Trophoblast cell (in vitro differentiated cells and primary cell): ENCODE measurements around the gene MEF2C.
A peak's percentile ranks its signal among the peaks of the same experiment; 100 is the strongest.

Source experiments
- DNase-seq, 2 donors: peaks; one replicate each; pipeline ENCODE4 v3.0.0-alpha.2; 2016
- H2AFZ ChIP-seq: 2 replicates; pipeline ENCODE4 v1.6.1; 2013; ENCODE audit warnings: low read length, moderate library complexity, mild to moderate bottlenecking; ENCODE audit not compliant: insufficient read depth, poor library complexity
- H2AK5ac ChIP-seq: 2 replicates; pipeline ENCODE4 v1.6.1; 2013; ENCODE audit warnings: mild to moderate bottlenecking, low read length
- H2BK120ac ChIP-seq: 2 replicates; pipeline ENCODE4 v1.6.1; 2013; ENCODE audit warnings: low read length, mild to moderate bottlenecking, moderate library complexity; ENCODE audit not compliant: insufficient read depth, poor library complexity
- H2BK12ac ChIP-seq: 2 replicates; pipeline ENCODE4 v1.6.1; 2013; ENCODE audit warnings: mild to moderate bottlenecking, low read length, moderate library complexity
- H2BK5ac ChIP-seq: 2 replicates; pipeline ENCODE4 v1.6.1; 2013; ENCODE audit warnings: low read length, low read depth, moderate library complexity, mild to moderate bottlenecking; ENCODE audit not compliant: poor library complexity
- H3K14ac ChIP-seq: 2 replicates; pipeline ENCODE4 v1.6.1; 2013; ENCODE audit warnings: mild to moderate bottlenecking, low read length
- H3K18ac ChIP-seq: 2 replicates; pipeline ENCODE4 v1.6.1; 2013; ENCODE audit warnings: mild to moderate bottlenecking, low read length
- H3K23ac ChIP-seq: 2 replicates; pipeline ENCODE4 v1.6.1; 2013; ENCODE audit warnings: low read length
- H3K27ac ChIP-seq: 2 replicates; pipeline ENCODE4 v1.5.1; 2013; ENCODE audit warnings: low read depth, mild to moderate bottlenecking, inconsistent platforms, low read length, moderate library complexity
- H3K27me3 ChIP-seq: 2 replicates; pipeline ENCODE4 v1.6.1; 2013; ENCODE audit warnings: inconsistent platforms, mild to moderate bottlenecking, low read length, moderate library complexity; ENCODE audit not compliant: insufficient read depth
- H3K36me3 ChIP-seq, 2 experiments: 1 replicate in 1 of 2; 2 replicates in 1 of 2; pipeline ENCODE4 v1.6.1; 2013; ENCODE audit warnings: low read length in 2 of 2, mild to moderate bottlenecking in 2 of 2, moderate library complexity in 1 of 2; ENCODE audit not compliant: insufficient read depth in 2 of 2, control insufficient read depth in 1 of 2
- H3K4ac ChIP-seq: 2 replicates; pipeline ENCODE4 v1.6.1; 2013; ENCODE audit warnings: low read depth, mild to moderate bottlenecking, low read length, moderate library complexity
- H3K4me1 ChIP-seq, 2 experiments: 1 replicate in 1 of 2; 2 replicates in 1 of 2; pipeline ENCODE4 v1.6.1; 2013; ENCODE audit warnings: low read length in 2 of 2, mild to moderate bottlenecking in 2 of 2, moderate library complexity in 1 of 2; ENCODE audit not compliant: insufficient read depth in 2 of 2, control insufficient read depth in 1 of 2
- H3K4me2 ChIP-seq: 2 replicates; pipeline ENCODE4 v1.6.1; 2013; ENCODE audit warnings: inconsistent platforms, mild to moderate bottlenecking, low read length, moderate library complexity
- H3K4me3 ChIP-seq: 2 replicates; pipeline ENCODE4 v1.5.1; 2013; ENCODE audit warnings: mild to moderate bottlenecking, low read depth, low read length, inconsistent platforms
- H3K79me1 ChIP-seq: one replicate; pipeline ENCODE4 v1.6.1; 2013; ENCODE audit warnings: low read length
- H3K79me2 ChIP-seq: 2 replicates; pipeline ENCODE4 v1.6.1; 2013; ENCODE audit warnings: low read length, mild to moderate bottlenecking; ENCODE audit not compliant: control insufficient read depth, insufficient read depth, poor library complexity
- H3K9ac ChIP-seq: 2 replicates; pipeline ENCODE4 v1.6.1; 2013; ENCODE audit warnings: mild to moderate bottlenecking, low read length
- H3K9me3 ChIP-seq: 2 replicates; pipeline ENCODE4 v1.6.1; 2013; ENCODE audit warnings: low read depth, mild to moderate bottlenecking, control low read depth, inconsistent platforms, low read length; ENCODE audit not compliant: insufficient read depth
- H4K12ac ChIP-seq: 2 replicates; pipeline ENCODE4 v1.6.1; 2013; ENCODE audit warnings: low read depth, mild to moderate bottlenecking, low read length, moderate library complexity
- H4K8ac ChIP-seq: 2 replicates; pipeline ENCODE4 v1.6.1; 2013; ENCODE audit warnings: low read depth, mild to moderate bottlenecking, low read length, moderate library complexity
- H4K91ac ChIP-seq: one replicate; pipeline ENCODE4 v1.6.1; 2013; ENCODE audit warnings: low read depth, mild to moderate bottlenecking, low read length, moderate library complexity
- WGBS: extraction: QIAGEN DNeasy Blood & Tissue Kit; methylation state at CpG from one replicate; pipeline ENCODE4 v1.1.7; 2013; ENCODE audit warnings: missing lambda C conversion rate; ENCODE audit not compliant: insufficient read length, insufficient coverage; ENCODE audit errors: extremely low coverage; 5-methylcytosine and 5-hydroxymethylcytosine counted together

MEF2C gene

DNA sequence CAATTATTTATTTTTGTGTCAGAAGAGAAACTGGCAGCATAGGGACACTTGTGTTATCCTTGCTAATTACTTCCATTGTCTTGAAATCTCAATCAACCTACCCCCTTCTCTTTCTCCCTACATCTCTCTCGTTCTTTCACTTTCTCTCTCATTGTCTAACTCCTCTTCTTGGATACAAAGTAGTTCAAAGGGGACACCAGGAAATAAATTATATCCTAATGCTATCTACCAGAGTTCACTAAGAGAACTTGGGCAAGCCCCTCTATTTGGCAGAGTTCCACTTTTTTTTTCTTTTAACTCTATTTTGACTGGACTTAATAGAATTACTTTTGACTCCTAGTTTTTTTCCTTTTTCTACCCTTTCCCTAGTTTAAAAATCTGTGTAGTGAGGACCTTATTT is 102.2 kb downstream of the MEF2C start:
- H2AFZ ChIP-seq = no peak overlapping the region
- H3K27me3 ChIP-seq = no peaks in the 10 kb centered on the region
- H4K91ac ChIP-seq = no peak overlapping the region
- no peak overlapping the region for H3K4me2 ChIP-seq
- no peaks in the 10 kb centered on the region for H3K4me1 ChIP-seq
- no peak overlapping the region for H3K14ac ChIP-seq
- no peaks in the 10 kb centered on the region for H3K9me3 ChIP-seq
- H3K36me3 ChIP-seq = no peaks in the 10 kb centered on the region
- H3K18ac ChIP-seq = no peak overlapping the region
- no peak overlapping the region for H3K9ac ChIP-seq
- 100% methylated on average over 1 of the region's 1 CpG for WGBS
- no peak overlapping the region for H2BK5ac ChIP-seq
- H4K12ac ChIP-seq = no peak overlapping the region
- DNase-seq = no peak
- peaks cover 2% of the 10 kb centered on the region for H3K79me1 ChIP-seq
- no peak overlapping the region for H3K4me3 ChIP-seq
- H3K23ac ChIP-seq = no peak overlapping the region
- H4K8ac ChIP-seq = no peak overlapping the region
- H3K27ac ChIP-seq = no peak overlapping the region
- H3K4ac ChIP-seq = no peak overlapping the region
- H3K79me2 ChIP-seq = no peaks in the 10 kb centered on the region
- H2BK120ac ChIP-seq = no peak overlapping the region
- H2AK5ac ChIP-seq = no peak overlapping the region
- H2BK12ac ChIP-seq = no peak overlapping the region

GRCh38 chr5:88778736-88779135 is 104.2 kb downstream of the MEF2C start:
- no peak for DNase-seq
- Histone ChIP-seq H2BK120ac (no peak overlapping the region), H3K23ac (no peak overlapping the region), H2BK12ac (no peak overlapping the region), H3K27me3 (no peaks in the 10 kb centered on the region), H3K27ac (no peak overlapping the region), H3K9me3 (no peaks in the 10 kb centered on the region), H3K4me3 (no peak overlapping the region), H3K79me1 (peaks cover 2% of the 10 kb centered on the region), H2AK5ac (no peak overlapping the region), H3K9ac (no peak overlapping the region), H2AFZ (no peak overlapping the region), H4K12ac (no peak overlapping the region), H3K79me2 (no peaks in the 10 kb centered on the region), H3K18ac (no peak overlapping the region), H4K91ac (peak overlapping the region; percentile 14), H3K14ac (no peak overlapping the region), H2BK5ac (no peak overlapping the region), H3K4me2 (no peak overlapping the region), H3K4ac (no peak overlapping the region), H3K4me1 (peaks cover 0 to 3% of the 10 kb centered on the region in 2 experiments), H4K8ac (no peak overlapping the region), H3K36me3 (no peaks in the 10 kb centered on the region)
- no CpG with 5 or more reads among the region's 5 CpGs for WGBS

GRCh38 chr5:88776692-88777091 is 106.3 kb downstream of the MEF2C start:
- H4K12ac ChIP-seq = no peak overlapping the region
- no peak overlapping the region for H2BK12ac ChIP-seq
- H3K4me1 ChIP-seq = peaks cover 0 to 3% of the 10 kb centered on the region in 2 experiments
- no peak overlapping the region for H3K9ac ChIP-seq
- H3K79me2 ChIP-seq = no peaks in the 10 kb centered on the region
- no peak overlapping the region for H3K4me3 ChIP-seq
- no peak overlapping the region for H2BK5ac ChIP-seq
- no peak overlapping the region for H3K14ac ChIP-seq
- H4K91ac ChIP-seq = no peak overlapping the region
- H2BK120ac ChIP-seq = no peak overlapping the region
- H2AK5ac ChIP-seq = no peak overlapping the region
- no peak overlapping the region for H3K4me2 ChIP-seq
- no peak overlapping the region for H2AFZ ChIP-seq
- H4K8ac ChIP-seq = no peak overlapping the region
- H3K36me3 ChIP-seq = no peaks in the 10 kb centered on the region
- H3K23ac ChIP-seq = no peak overlapping the region
- WGBS = 100% methylated on average over 1 of the region's 4 CpGs
- no peak overlapping the region for H3K18ac ChIP-seq
- DNase-seq = no peak
- H3K27me3 ChIP-seq = no peaks in the 10 kb centered on the region
- no peaks in the 10 kb centered on the region for H3K9me3 ChIP-seq
- no peak overlapping the region for H3K4ac ChIP-seq
- H3K79me1 ChIP-seq = no peaks in the 10 kb centered on the region
- H3K27ac ChIP-seq = no peak overlapping the region

- no peaks in the 10 kb centered on the region for H3K36me3 ChIP-seq
- no peak overlapping the region for H4K91ac ChIP-seq
Observed at GRCh38 chr5:88772831-88773230, 110.2 kb downstream of the MEF2C start.

More at GRCh38 chr5:88772831-88773230, 110.2 kb downstream of the MEF2C start:
- no peaks in the 10 kb centered on the region for H3K79me2 ChIP-seq
- H3K9me3 ChIP-seq = no peaks in the 10 kb centered on the region
- H3K14ac ChIP-seq = no peak overlapping the region
- DNase-seq = no peak
- H3K27ac ChIP-seq = no peak overlapping the region
- H3K79me1 ChIP-seq = no peaks in the 10 kb centered on the region
- H3K4me2 ChIP-seq = no peak overlapping the region
- WGBS = no CpG with 5 or more reads among the region's 5 CpGs
- no peak overlapping the region for H3K23ac ChIP-seq
- H3K4me3 ChIP-seq = no peak overlapping the region
- no peak overlapping the region for H2BK5ac ChIP-seq
- no peak overlapping the region for H2BK120ac ChIP-seq
- H4K8ac ChIP-seq = no peak overlapping the region
- H2AK5ac ChIP-seq = no peak overlapping the region
- no peak overlapping the region for H2AFZ ChIP-seq
- no peak overlapping the region for H3K4ac ChIP-seq
- no peak overlapping the region for H4K12ac ChIP-seq
- H2BK12ac ChIP-seq = no peak overlapping the region
- H3K9ac ChIP-seq = no peak overlapping the region
- peaks cover 0 to 3% of the 10 kb centered on the region in 2 experiments for H3K4me1 ChIP-seq
- no peak overlapping the region for H3K18ac ChIP-seq
- H3K27me3 ChIP-seq = no peaks in the 10 kb centered on the region
